Loucy (cell line): ENCODE results near the gene ACP4.

Source experiments
- H2AFZ ChIP-seq: fragments of 200-600 bp; sonication (generic); 2 replicates; pipeline ENCODE4 v1.6.0; 2016; ENCODE audit warnings: antibody characterized with exemption, mild to moderate bottlenecking, low read length, moderate library complexity
- H3F3A ChIP-seq: fragments of 200-600 bp; 2 replicates; pipeline ENCODE4 v1.6.0; 2016; ENCODE audit warnings: antibody characterized with exemption, low read depth, mild to moderate bottlenecking
- H3K27me3 ChIP-seq: fragments of 200-600 bp; sonication (generic); 2 replicates; pipeline ENCODE4 v1.6.1; 2014; ENCODE audit warnings: low read length, mild to moderate bottlenecking; ENCODE audit not compliant: insufficient read depth, poor library complexity, severe bottlenecking
- H3K36me3 ChIP-seq: fragments of 200-600 bp; sonication (generic); 2 replicates; pipeline ENCODE4 v1.6.1; 2016; ENCODE audit warnings: low read length; ENCODE audit not compliant: insufficient read depth
- H3K4me1 ChIP-seq: fragments of 200-600 bp; sonication (generic); 2 replicates; pipeline ENCODE4 v1.5.1; 2014; ENCODE audit warnings: low read length, mild to moderate bottlenecking; ENCODE audit not compliant: insufficient read depth, poor library complexity, severe bottlenecking
- H3K4me2 ChIP-seq: fragments of 200-600 bp; sonication (generic); 2 replicates; pipeline ENCODE4 v1.6.0; 2014; ENCODE audit warnings: antibody characterized with exemption, low read length, low read depth, mild to moderate bottlenecking; ENCODE audit not compliant: poor library complexity, severe bottlenecking
- H3K4me3 ChIP-seq: fragments of 200-600 bp; sonication (generic); 2 replicates; pipeline ENCODE4 v1.5.1; 2014; ENCODE audit warnings: low read length, mild to moderate bottlenecking, mixed read lengths; ENCODE audit not compliant: poor library complexity, severe bottlenecking
- H3K79me2 ChIP-seq: fragments of 200-600 bp; sonication (generic); 2 replicates; pipeline ENCODE4 v1.6.1; 2014; ENCODE audit warnings: low read length; ENCODE audit not compliant: insufficient read depth
- H3K9ac ChIP-seq: fragments of 200-600 bp; sonication (generic); 2 replicates; pipeline ENCODE4 v1.6.0; 2014; ENCODE audit warnings: mild to moderate bottlenecking, low read depth, low read length, moderate library complexity; ENCODE audit not compliant: poor library complexity, severe bottlenecking
- H3K9me2 ChIP-seq: fragments of 200-600 bp; sonication (generic); replicated peaks from 2 replicates; pipeline ENCODE4 v1.6.1; 2016; ENCODE audit warnings: low read depth, low read length, mixed read lengths
- H3K9me3 ChIP-seq: fragments of 200-600 bp; sonication (generic); 2 replicates; pipeline ENCODE4 v1.6.1; 2014; ENCODE audit warnings: mild to moderate bottlenecking, antibody characterized with exemption, low read length, low read depth; ENCODE audit not compliant: insufficient read depth
- H4K20me1 ChIP-seq: fragments of 200-600 bp; sonication (generic); 2 replicates; pipeline ENCODE4 v1.6.0; 2014; ENCODE audit warnings: antibody characterized with exemption, low read length, mild to moderate bottlenecking; ENCODE audit not compliant: insufficient read depth, poor library complexity, severe bottlenecking
- CTCF ChIP-seq: fragments of 200-600 bp; sonication (generic); conservative IDR thresholded peaks from 2 replicates; pipeline ENCODE4 v1.5.1; 2014; ENCODE audit warnings: mild to moderate bottlenecking, antibody characterized with exemption, low read length
- EZH2phosphoT487 ChIP-seq: fragments of 200-600 bp; IDR thresholded peaks from 2 replicates; pipeline ENCODE4 v1.6.1; 2018; ENCODE audit warnings: antibody characterized with exemption, mild to moderate bottlenecking, moderate library complexity, borderline replicate concordance

Gene ACP4

GRCh38 chr19:50826492-50827240 is 36.5 kb downstream of the ACP4 start:
- no peaks in the 10 kb centered on the region for H3K9me3 ChIP-seq
- no peaks in the 10 kb centered on the region for H3K36me3 ChIP-seq
- no peak for TF ChIP-seq CTCF
- TF ChIP-seq EZH2phosphoT487: no peak
- no peaks in the 10 kb centered on the region for H3F3A ChIP-seq
- no peaks in the 10 kb centered on the region for H3K27me3 ChIP-seq
- no peak overlapping the region for H3K9ac ChIP-seq
- no peak overlapping the region for H3K4me2 ChIP-seq
- H4K20me1 ChIP-seq: no peaks in the 10 kb centered on the region
- H3K4me3 ChIP-seq: no peak overlapping the region
- no peaks in the 10 kb centered on the region for H3K4me1 ChIP-seq
- no peak overlapping the region for H2AFZ ChIP-seq
- H3K79me2 ChIP-seq: no peaks in the 10 kb centered on the region
- H3K9me2 ChIP-seq: no peaks in the 10 kb centered on the region

- H3K4me3 ChIP-seq: no peak overlapping the region
- no peaks in the 10 kb centered on the region for H3K79me2 ChIP-seq
- no peaks in the 10 kb centered on the region for H4K20me1 ChIP-seq
- no peak overlapping the region for H2AFZ ChIP-seq
- H3F3A ChIP-seq: no peaks in the 10 kb centered on the region
- H3K4me2 ChIP-seq: no peak overlapping the region
- no peaks in the 10 kb centered on the region for H3K27me3 ChIP-seq
- no peaks in the 10 kb centered on the region for H3K4me1 ChIP-seq
- no peaks in the 10 kb centered on the region for H3K9me2 ChIP-seq
- no peaks in the 10 kb centered on the region for H3K9me3 ChIP-seq
- no peaks in the 10 kb centered on the region for H3K36me3 ChIP-seq
- no peak for TF ChIP-seq CTCF
- no peak for TF ChIP-seq EZH2phosphoT487
- H3K9ac ChIP-seq: no peak overlapping the region
Measured at GRCh38 chr19:50827476-50827875, 37.3 kb downstream of the ACP4 start.

GRCh38 chr19:50829801-50830200 is 39.6 kb downstream of the ACP4 start:
- Histone ChIP-seq H3K9me2 (no peaks in the 10 kb centered on the region), H3K9ac (no peak overlapping the region), H3K4me2 (no peak overlapping the region), H2AFZ (no peak overlapping the region), H3K36me3 (no peaks in the 10 kb centered on the region), H3K79me2 (no peaks in the 10 kb centered on the region), H3F3A (no peaks in the 10 kb centered on the region), H4K20me1 (no peaks in the 10 kb centered on the region), H3K4me1 (no peaks in the 10 kb centered on the region), H3K4me3 (no peak overlapping the region), H3K27me3 (no peaks in the 10 kb centered on the region), H3K9me3 (no peaks in the 10 kb centered on the region)
- TF ChIP-seq CTCF (no peak), EZH2phosphoT487 (no peak)
